ENCODE measurements around the gene HEXA.

DNA sequence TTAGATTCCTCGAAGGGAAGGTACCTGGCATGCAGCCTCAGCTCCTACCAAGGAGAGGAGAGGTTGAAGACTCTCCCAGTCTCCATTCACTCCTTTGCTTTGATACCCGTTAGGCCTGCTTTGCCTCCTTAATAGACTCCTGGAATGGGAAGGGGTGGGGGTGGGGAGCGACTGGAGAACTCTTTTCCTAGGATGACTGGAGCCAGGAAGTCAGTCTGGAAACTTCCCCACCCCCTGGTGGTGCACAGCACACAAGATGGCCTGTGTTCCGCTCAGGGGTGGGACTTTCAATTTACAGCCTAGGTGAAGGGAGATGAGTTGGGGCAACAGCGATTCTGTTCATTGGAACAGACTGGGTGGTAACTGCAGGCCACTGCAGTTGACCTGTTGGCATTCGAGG, 34.5 kb downstream of the HEXA start:
- TF ChIP-seq ZC3H10 (CRISPR knock-in tag; IDR thresholded peaks at IDR 0.05) (no peak), TOX (CRISPR knock-in tag; IDR thresholded peaks at IDR 0.05; ENCODE audit: borderline replicate concordance) (no peak)
